Measurements from ENCODE around the gene GLI3.

DNA sequence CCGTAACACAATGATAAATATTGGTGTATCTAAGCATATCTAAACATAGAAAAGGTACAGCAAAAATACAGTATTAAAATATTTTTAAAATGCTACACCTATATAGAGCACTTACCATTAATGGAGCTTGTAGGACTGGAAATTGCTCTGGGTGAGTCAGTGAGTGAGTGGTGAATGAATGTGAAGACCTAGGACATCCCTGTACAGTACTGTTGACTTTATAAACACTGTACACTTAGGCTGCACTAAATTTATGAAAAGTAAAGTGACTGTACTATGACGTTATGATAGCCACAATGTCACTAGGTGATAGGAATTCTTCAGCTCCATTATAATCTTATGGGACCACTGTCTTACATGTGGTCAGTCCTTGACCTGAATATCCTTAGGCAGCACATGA lies 147.0 kb downstream of the GLI3 start:
- no peak for TF ChIP-seq POLR2A (IDR thresholded peaks at IDR 0.05)
- TF ChIP-seq, protein P1, sequence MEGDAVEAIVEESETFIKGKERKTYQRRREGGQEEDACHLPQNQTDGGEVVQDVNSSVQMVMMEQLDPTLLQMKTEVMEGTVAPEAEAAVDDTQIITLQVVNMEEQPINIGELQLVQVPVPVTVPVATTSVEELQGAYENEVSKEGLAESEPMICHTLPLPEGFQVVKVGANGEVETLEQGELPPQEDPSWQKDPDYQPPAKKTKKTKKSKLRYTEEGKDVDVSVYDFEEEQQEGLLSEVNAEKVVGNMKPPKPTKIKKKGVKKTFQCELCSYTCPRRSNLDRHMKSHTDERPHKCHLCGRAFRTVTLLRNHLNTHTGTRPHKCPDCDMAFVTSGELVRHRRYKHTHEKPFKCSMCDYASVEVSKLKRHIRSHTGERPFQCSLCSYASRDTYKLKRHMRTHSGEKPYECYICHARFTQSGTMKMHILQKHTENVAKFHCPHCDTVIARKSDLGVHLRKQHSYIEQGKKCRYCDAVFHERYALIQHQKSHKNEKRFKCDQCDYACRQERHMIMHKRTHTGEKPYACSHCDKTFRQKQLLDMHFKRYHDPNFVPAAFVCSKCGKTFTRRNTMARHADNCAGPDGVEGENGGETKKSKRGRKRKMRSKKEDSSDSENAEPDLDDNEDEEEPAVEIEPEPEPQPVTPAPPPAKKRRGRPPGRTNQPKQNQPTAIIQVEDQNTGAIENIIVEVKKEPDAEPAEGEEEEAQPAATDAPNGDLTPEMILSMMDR (IDR thresholded peaks at IDR 0.05) = no peak
